CD4-positive, CD25-positive, alpha-beta regulatory T cell (primary cell): Measurements from ENCODE around the gene POLG2. TPM values are rescaled to one million over a fixed set of nuclear protein-coding genes. Genes with fewer than 3 reads are reported as not detected.
"Not testable (repeated sequence)": the region's sequence is repeated elsewhere in the genome, so short reads cannot be mapped to it uniquely, and the experiment has no call there.

Experiments used
- ATAC-seq, 2 donors: fragments of 150-1000 bp; cut with Tn5 transposase; one replicate each; pipeline ENCODE4 v1.10.0; 2021; ENCODE audit warnings: low read depth in 2 of 2, moderate number of reproducible peaks in 2 of 2, moderate library complexity in 1 of 2
- DNase-seq, 3 donors: peaks; one replicate each; pipeline versions ENCODE4 v3.0.0 to v3.0.0-alpha.2; 2012 to 2022; ENCODE audit warnings: mixed read lengths in 1 of 3
- H3K27ac ChIP-seq: one replicate; pipeline ENCODE4 v1.7.0; 2013; ENCODE audit warnings: mild to moderate bottlenecking, low read length; ENCODE audit not compliant: insufficient read depth, poor library complexity, severe bottlenecking
- H3K27me3 ChIP-seq: one replicate; pipeline ENCODE4 v1.7.0; 2013; ENCODE audit warnings: low read length; ENCODE audit not compliant: control insufficient read depth, insufficient read depth
- H3K36me3 ChIP-seq: one replicate; pipeline ENCODE4 v1.7.0; 2013; ENCODE audit warnings: mild to moderate bottlenecking, low read length, moderate library complexity; ENCODE audit not compliant: control insufficient read depth, insufficient read depth
- H3K4me1 ChIP-seq: 2 replicates; pipeline ENCODE4 v1.7.0; 2013; ENCODE audit warnings: mild to moderate bottlenecking, low read length; ENCODE audit not compliant: insufficient read depth, control insufficient read depth, poor library complexity, severe bottlenecking
- H3K4me3 ChIP-seq: one replicate; pipeline ENCODE4 v1.7.0; 2013; ENCODE audit warnings: low read depth, mild to moderate bottlenecking, low read length, moderate library complexity
- H3K9me3 ChIP-seq, 2 experiments: 1 replicate in 1 of 2; 2 replicates in 1 of 2; pipeline ENCODE4 v1.7.0; 2013; ENCODE audit warnings: low read length in 2 of 2, mild to moderate bottlenecking in 1 of 2, moderate library complexity in 1 of 2; ENCODE audit not compliant: control insufficient read depth in 2 of 2
- H3K27ac Mint-ChIP-seq, 3 donors: one replicate each; pipeline ENCODE4 v1.8.0; 2020 to 2022; ENCODE audit warnings: mild to moderate bottlenecking in 3 of 3, mixed read lengths in 3 of 3, moderate library complexity in 2 of 3
- H3K27me3 Mint-ChIP-seq: one replicate; pipeline ENCODE4 v1.8.0; 2022; ENCODE audit warnings: mild to moderate bottlenecking, mixed read lengths
- H3K36me3 Mint-ChIP-seq: one replicate; pipeline ENCODE4 v1.8.0; 2020; ENCODE audit warnings: mixed read lengths
- H3K4me1 Mint-ChIP-seq, 4 donors: one replicate each; pipeline ENCODE4 v1.8.0; 2020 to 2022; ENCODE audit warnings: mixed read lengths in 4 of 4, mild to moderate bottlenecking in 1 of 4
- H3K4me3 Mint-ChIP-seq, 4 donors: one replicate each; pipeline ENCODE4 v1.8.0; 2020 to 2022; ENCODE audit warnings: mild to moderate bottlenecking in 4 of 4, mixed read lengths in 4 of 4, moderate library complexity in 3 of 4
- H3K9me3 Mint-ChIP-seq, 7 donors: one replicate each; pipeline ENCODE4 v1.8.0; 2020 to 2022; ENCODE audit warnings: mixed read lengths in 7 of 7, mild to moderate bottlenecking in 3 of 7, moderate library complexity in 2 of 7
- polyA plus RNA-seq, 4 donors: library from polyadenylated mRNA; unstranded; fragments of 300-500 nt; fragmentation: Illumina TruSeq; gene quantifications; one replicate each; pipeline ENCODE4 v1.2.3, GENCODE V29; 2021
- total RNA-seq: library from RNA; stranded (reverse); gene quantifications from one replicate; pipeline ENCODE4 v1.2.3, GENCODE V29; 2022

Gene POLG2
- total and polyA plus RNA-seq, 5 donors from 2014 or later: 10.2 to 49.3 (median 10.2) TPM

DNA sequence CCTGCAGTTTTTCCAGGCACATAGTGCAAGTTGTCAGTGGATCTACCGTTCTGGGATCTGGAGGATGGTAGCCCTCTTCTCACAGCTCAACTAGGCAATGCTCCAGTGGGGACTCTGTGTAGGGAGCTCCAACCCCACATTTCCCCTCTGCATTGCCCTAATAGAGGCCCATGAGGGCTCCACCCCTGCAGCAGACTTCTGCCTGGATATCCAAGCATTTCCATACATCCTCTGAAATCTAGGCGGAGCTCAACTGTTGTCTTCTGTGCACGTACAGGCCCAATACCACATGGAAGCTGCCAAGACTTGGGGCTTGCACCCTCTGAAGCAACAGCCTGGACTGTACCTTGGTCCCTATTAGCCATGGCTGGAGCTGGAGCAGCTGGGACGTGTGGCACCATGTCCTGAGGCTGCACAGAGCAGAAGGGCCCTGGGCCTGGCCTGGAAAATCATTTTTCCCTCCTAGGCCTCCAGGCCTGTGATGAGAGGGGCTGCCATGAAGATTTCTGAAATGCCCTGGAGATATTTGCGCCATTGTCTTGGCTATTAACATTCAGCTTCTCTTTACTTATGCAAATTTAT lies 58.8 kb downstream of the POLG2 start:
- Histone ChIP-seq H3K4me3 (no peak overlapping the region), H3K4me1 (peaks cover 11% of the 10 kb centered on the region)
- peaks cover 7 to 12% (median 10%) of the 10 kb centered on the region in 4 donors for H3K4me1 Mint-ChIP-seq

DNA sequence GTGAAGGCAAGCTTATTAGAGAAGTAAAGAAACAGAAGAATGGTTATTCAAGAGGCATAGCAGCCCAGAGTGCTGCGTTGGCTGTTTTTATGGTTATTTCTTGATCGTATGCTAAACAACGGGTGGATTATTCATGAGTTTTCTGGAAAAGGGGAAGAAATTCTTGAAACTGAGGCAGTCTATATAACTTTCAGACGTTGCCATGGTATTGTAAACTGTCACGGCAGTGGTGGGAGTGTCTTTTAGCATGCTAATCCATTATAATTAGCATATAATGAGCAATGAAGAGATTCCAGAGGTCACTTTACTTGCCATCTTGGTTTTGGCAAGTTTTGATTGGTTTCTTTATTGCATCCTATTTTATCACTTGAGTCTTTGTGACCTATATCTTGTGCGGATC lies 65.3 kb downstream of the POLG2 start:
- no peak for DNase-seq
- no peak overlapping the region for H3K4me3 Mint-ChIP-seq
- Histone ChIP-seq H3K4me1 (no peaks in the 10 kb centered on the region), H3K27ac (no peak overlapping the region), H3K4me3 (no peak overlapping the region), H3K36me3 (no peaks in the 10 kb centered on the region), H3K9me3 (no peaks in the 10 kb centered on the region), H3K27me3 (peaks cover 3% of the 10 kb centered on the region)
- no peak for ATAC-seq
- H3K27ac Mint-ChIP-seq: no peak overlapping the region
- H3K4me1 Mint-ChIP-seq: no peaks in the 10 kb centered on the region
- H3K9me3 Mint-ChIP-seq: peaks cover 0 to 4% (median 0%) of the 10 kb centered on the region in 7 donors
- H3K27me3 Mint-ChIP-seq: peaks cover 30% of the 10 kb centered on the region
- H3K36me3 Mint-ChIP-seq: no peaks in the 10 kb centered on the region

More for the DNA sequence above, 58.8 kb downstream of the POLG2 start:
- Histone ChIP-seq H3K27me3 (peaks cover 3% of the 10 kb centered on the region), H3K9me3 (peaks cover 17 to 23% of the 10 kb centered on the region in 2 experiments), H3K27ac (no peak overlapping the region), H3K36me3 (no peaks in the 10 kb centered on the region)
- ATAC-seq (no peak), DNase-seq (no peak)
- Mint-ChIP-seq H3K9me3 (peaks cover 0 to 24% (median 13%) of the 10 kb centered on the region in 7 donors), H3K27ac (no peak overlapping the region), H3K4me3 (no peak overlapping the region), H3K36me3 (peaks cover 3% of the 10 kb centered on the region), H3K27me3 (peaks cover 8% of the 10 kb centered on the region)

DNA sequence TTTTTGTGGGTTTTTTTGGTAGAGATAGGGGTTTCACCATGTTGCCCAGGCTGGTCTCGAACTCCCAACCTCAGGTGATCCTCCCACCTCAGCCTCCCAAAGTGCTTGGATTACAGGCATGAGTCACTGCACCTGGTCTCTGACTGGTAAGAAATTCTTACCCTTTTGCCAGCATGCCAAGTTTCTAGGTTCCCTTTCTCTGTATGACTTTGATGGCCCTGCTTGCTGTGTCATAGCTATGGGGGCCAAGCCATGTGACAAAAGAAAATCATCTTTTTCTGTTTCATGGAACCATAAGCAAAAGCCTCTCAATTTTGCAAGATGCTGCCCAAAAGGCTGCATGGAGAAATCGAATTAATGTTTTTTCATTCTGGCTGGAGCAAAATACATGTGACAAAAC lies 66.8 kb downstream of the POLG2 start:
- not testable (repeated sequence) for H3K4me1 ChIP-seq

DNA sequence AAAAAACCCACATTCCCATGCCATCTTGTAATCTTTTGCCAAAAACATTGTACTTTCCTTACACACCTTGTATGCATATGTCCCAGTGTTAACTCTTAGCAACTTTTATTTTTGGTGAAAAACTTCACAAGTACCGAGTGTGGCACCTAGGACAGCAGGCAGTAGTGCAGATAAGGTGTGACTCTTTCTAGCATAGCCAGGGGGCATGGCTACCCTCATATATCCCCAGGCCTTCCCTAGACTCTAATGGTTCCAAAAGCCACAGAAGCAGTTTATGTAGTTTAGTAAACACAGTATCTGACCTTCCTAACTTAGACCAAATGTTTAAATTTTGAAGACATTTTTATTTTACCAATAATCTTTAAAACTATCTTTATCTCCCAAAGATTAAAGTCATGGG lies 68.4 kb downstream of the POLG2 start:
- H3K27ac Mint-ChIP-seq: no peak overlapping the region
- no peak overlapping the region for H3K4me3 Mint-ChIP-seq
- H3K4me1 Mint-ChIP-seq: no peaks in the 10 kb centered on the region
- H3K4me1 ChIP-seq: no peaks in the 10 kb centered on the region
- H3K27me3 Mint-ChIP-seq: peaks cover 42% of the 10 kb centered on the region
- no peak overlapping the region for H3K27ac ChIP-seq
- H3K4me3 ChIP-seq: no peak overlapping the region
- no peaks in the 10 kb centered on the region for H3K36me3 ChIP-seq
- no peaks in the 10 kb centered on the region for H3K9me3 ChIP-seq
- ATAC-seq (no peak), DNase-seq (no peak)
- H3K9me3 Mint-ChIP-seq: no peaks in the 10 kb centered on the region
- no peaks in the 10 kb centered on the region for H3K36me3 Mint-ChIP-seq
- peaks cover 3% of the 10 kb centered on the region for H3K27me3 ChIP-seq

More for the DNA sequence above, 66.8 kb downstream of the POLG2 start:
- H3K36me3 ChIP-seq, H3K9me3 Mint-ChIP-seq, ATAC-seq, DNase-seq, H3K27ac ChIP-seq, H3K36me3 Mint-ChIP-seq, H3K9me3 ChIP-seq, H3K27me3 ChIP-seq, H3K4me1 Mint-ChIP-seq, H3K4me3 ChIP-seq, H3K4me3 Mint-ChIP-seq: not testable (repeated sequence)
- Mint-ChIP-seq H3K27me3 (peaks cover 37% of the 10 kb centered on the region), H3K27ac (peak overlapping the region in 1 of 3 donors; percentile 48)

Other genes with a start within 250 kb of the POLG2 start
- gene TEX2, start 233.8 kb downstream of the POLG2 start, total RNA-seq: 9.3 TPM
- gene TEX2, start 233.8 kb downstream of the POLG2 start, polyA plus RNA-seq: 1 to 10 TPM; 6.0 to 6.8 (median 6.1) TPM
- 8.8 TPM for gene PECAM1, start 106.2 kb downstream of the POLG2 start, total RNA-seq
- gene PECAM1, start 106.2 kb downstream of the POLG2 start, polyA plus RNA-seq: 10 to 100 TPM in 2 of 4 donors, 1 to 10 TPM in 2; 4.0 to 22.9 (median 13.3) TPM
- gene MILR1, start 47.9 kb downstream of the POLG2 start, total RNA-seq: 0.67 TPM
- not detected for gene MILR1, start 47.9 kb downstream of the POLG2 start, polyA plus RNA-seq
- 2,976 TPM for gene DDX5, start 9.2 kb upstream of the POLG2 start, total RNA-seq
- gene DDX5, start 9.2 kb upstream of the POLG2 start, polyA plus RNA-seq: 1,000 to 10,000 TPM in 3 of 4 donors, 100 to 1,000 TPM in 1; 887 to 1,222 (median 1,070) TPM
- gene CEP95, start 9.9 kb upstream of the POLG2 start, total RNA-seq: 173 TPM
- gene CEP95, start 9.9 kb upstream of the POLG2 start, polyA plus RNA-seq: 10 to 100 TPM in 3 of 4 donors, 1 to 10 TPM in 1; 9.2 to 11.6 (median 10.8) TPM
- 18.7 TPM for gene SMURF2, start 165.3 kb upstream of the POLG2 start, total RNA-seq
- 1 to 10 TPM; 4.0 to 4.9 (median 4.4) TPM for gene SMURF2, start 165.3 kb upstream of the POLG2 start, polyA plus RNA-seq